Urinary bladder (tissue), 4 donors: ENCODE measurements around the gene TPM2. TPM values are rescaled to one million over a fixed set of nuclear protein-coding genes. Genes with fewer than 3 reads are reported as not detected.

ENCODE experiments used
- DNase-seq: peaks from one replicate; pipeline ENCODE4 v3.0.0-alpha.2; 2015; ENCODE audit errors: extremely low spot score
- H3K27ac ChIP-seq: one replicate; pipeline ENCODE4 v1.5.1; 2013; ENCODE audit warnings: low read depth, mild to moderate bottlenecking, moderate library complexity
- H3K36me3 ChIP-seq: one replicate; pipeline ENCODE4 v1.6.1; 2013; ENCODE audit warnings: mild to moderate bottlenecking, moderate library complexity; ENCODE audit not compliant: insufficient read depth
- H3K4me1 ChIP-seq: one replicate; pipeline ENCODE4 v1.6.1; 2013; ENCODE audit warnings: mild to moderate bottlenecking, moderate library complexity; ENCODE audit not compliant: insufficient read depth
- H3K4me3 ChIP-seq: one replicate; pipeline ENCODE4 v1.5.1; 2013; ENCODE audit warnings: low read depth, low read length
- WGBS: extraction: QIAGEN DNeasy Blood & Tissue Kit; methylation state at CpG from one replicate; pipeline ENCODE4 v1.1.7; 2013; 5-methylcytosine and 5-hydroxymethylcytosine counted together
- polyA plus RNA-seq: library from polyadenylated mRNA; stranded (reverse); fragments of 200-250 nt; gene quantifications from one replicate; pipeline ENCODE4 v1.2.3, GENCODE V29; 2013
- total RNA-seq: library from RNA; depleted of rRNA; stranded (reverse); fragments of >200 nt; gene quantifications from one replicate; pipeline ENCODE4 v1.2.3, GENCODE V29; 2014
- donor health status: healthy with polysubstance abuse.
- donor health status: healthy.

The TPM2 gene
- total and polyA plus RNA-seq, 2 donors = 907 to 7,869 TPM

GRCh38 chr9:35696520-35697215 lies 6.9 kb upstream of the TPM2 start:
- peaks cover 6% of the 10 kb centered on the region for H3K36me3 ChIP-seq
- 36% methylated on average over 9 of the region's 9 CpGs for whole genome bisulfite sequencing
- H3K4me1 ChIP-seq = no peaks in the 10 kb centered on the region
- no peak overlapping the region for H3K27ac ChIP-seq
- DNase-seq = no peak
- H3K4me3 ChIP-seq = no peak overlapping the region

DNA sequence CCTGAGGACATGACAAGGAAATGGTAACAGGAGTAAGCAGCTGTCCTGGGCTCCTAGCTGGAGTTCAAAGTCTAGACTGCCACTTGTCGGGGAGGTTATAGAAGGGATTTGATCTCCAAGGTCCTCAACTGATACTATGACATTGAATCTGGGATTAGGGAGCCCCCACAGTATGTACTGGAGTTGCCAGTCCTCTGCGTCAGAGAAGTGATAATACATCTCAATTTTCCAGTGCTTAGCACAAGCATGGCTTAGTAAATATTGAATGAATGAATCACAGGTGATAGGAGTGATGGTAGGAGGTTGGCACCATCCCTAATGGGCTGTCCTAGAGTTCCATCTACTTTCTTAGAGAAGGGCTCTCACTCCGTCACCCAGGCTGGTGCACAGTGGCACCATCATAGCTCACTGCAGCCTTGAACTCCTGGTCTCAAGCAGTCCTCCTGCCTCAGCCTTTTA lies 6.2 kb upstream of the TPM2 start:
- no peak for DNase-seq
- H3K4me1 ChIP-seq = no peaks in the 10 kb centered on the region
- H3K27ac ChIP-seq = no peak overlapping the region
- WGBS = 89% methylated on average over 3 of the region's 3 CpGs
- peaks cover 5% of the 10 kb centered on the region for H3K36me3 ChIP-seq
- H3K4me3 ChIP-seq = no peak overlapping the region

DNA sequence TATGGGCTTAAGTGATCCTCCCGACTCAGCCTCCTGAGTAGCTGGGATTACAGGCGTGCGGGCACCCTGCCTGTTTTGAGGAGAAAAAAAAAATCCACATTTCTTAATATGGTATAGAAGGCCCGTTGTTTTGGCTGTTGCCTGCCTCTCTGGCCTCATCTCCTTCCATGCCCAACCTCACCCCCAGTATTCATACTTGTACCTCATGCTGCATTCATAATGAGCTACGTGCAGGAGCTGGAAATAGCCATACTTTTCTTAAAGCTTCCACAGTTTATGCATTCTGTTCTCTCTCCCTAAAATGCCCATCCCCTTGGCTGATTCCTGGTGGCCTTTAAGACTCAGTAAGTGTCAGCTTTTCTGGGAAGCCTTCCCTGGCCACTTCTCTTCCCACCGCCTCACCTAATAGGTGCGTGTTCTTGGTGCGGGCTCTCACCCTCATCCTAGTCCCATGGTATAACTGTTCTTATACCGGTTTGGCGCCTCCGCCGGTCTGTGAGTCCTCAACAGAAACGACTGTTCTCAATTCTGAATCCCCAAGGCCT lies 2.1 kb upstream of the TPM2 start:
- H3K4me3 ChIP-seq = no peak overlapping the region
- WGBS = 43% methylated on average over 13 of the region's 13 CpGs
- no peaks in the 10 kb centered on the region for H3K36me3 ChIP-seq
- H3K27ac ChIP-seq = no peak overlapping the region
- DNase-seq = no peak
- H3K4me1 ChIP-seq = no peaks in the 10 kb centered on the region

DNA sequence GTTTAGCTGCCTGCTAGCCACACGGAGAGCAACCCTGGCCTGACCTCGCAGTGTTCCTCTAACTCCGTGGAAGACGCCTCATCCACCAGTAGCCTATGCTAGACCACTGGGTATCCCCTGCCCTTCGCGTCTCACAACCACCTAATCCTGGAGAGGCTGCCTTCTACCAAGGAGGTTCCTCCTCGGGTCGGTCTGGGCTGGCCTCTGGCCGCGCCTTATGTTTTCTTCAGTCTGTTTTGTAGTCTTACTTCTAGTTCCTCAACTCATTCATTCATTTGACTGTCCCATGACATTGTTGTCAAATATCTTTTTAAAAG lies 1.6 kb upstream of the TPM2 start:
- no peaks in the 10 kb centered on the region for H3K4me1 ChIP-seq
- DNase-seq = no peak
- H3K27ac ChIP-seq = peak overlapping the region; percentile 93
- 9% methylated on average over 10 of the region's 10 CpGs for WGBS
- H3K36me3 ChIP-seq = no peaks in the 10 kb centered on the region
- peak overlapping the region; percentile 64 for H3K4me3 ChIP-seq

DNA sequence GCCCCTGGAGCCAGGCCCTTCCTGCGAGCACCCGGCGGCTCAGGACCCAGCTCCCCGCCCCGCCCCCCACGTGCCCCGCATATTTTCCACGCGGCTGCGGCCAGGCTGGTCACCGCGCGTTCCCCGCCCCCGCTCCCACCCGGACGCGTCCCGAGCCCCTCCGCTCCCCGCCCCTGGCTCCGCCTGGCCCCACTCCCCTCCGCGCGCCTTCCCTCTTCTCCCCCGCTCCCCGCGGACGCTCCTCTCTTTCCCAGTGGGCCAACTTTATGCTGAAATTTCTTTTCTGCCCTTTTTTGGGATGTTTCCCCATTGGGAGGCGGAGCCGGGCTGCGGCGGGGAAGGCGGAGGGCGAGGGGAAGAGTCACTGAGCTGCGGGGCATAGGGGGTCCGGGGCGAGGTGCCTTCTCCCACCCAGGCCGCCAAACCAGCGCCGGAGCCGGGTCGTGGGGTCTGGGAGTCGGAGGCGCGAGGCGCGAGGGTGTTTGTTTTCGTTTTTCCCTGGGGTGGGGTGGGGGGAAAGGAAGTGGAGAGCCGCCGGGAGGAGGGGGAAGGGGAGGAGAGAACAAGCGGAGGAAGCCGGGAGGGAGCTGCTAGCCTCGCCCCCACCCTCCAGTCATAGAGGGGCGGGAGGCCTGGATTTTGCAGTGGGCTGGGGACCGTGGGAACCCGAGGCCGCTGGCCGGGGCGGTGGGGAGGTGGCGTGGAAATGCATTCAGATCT lies 1.0 kb upstream of the TPM2 start:
- H3K4me3 ChIP-seq = peak overlapping the region; percentile 64
- peak; percentile 41 for DNase-seq
- no peaks in the 10 kb centered on the region for H3K4me1 ChIP-seq
- H3K27ac ChIP-seq = peak overlapping the region; percentile 93
- WGBS = 1% methylated on average over 61 of the region's 61 CpGs
- no peaks in the 10 kb centered on the region for H3K36me3 ChIP-seq

- Histone ChIP-seq H3K36me3 (no peaks in the 10 kb centered on the region), H3K27ac (peak overlapping the region; percentile 93), H3K4me3 (peak overlapping the region; percentile 64), H3K4me1 (no peaks in the 10 kb centered on the region)
- under 1% methylated on average over 21 of the region's 21 CpGs for WGBS
- no peak for DNase-seq
Observed at GRCh38 chr9:35690294-35690613, 529 bp upstream of the TPM2 start.

GRCh38 chr9:35688558-35689541 lies 875 bp downstream of the TPM2 start:
- peak overlapping the region; percentile 86 for H3K27ac ChIP-seq
- H3K4me1 ChIP-seq = no peaks in the 10 kb centered on the region
- 30% methylated on average over 12 of the region's 12 CpGs for WGBS
- peak overlapping the region; percentile 64 for H3K4me3 ChIP-seq
- no peak for DNase-seq
- H3K36me3 ChIP-seq = no peaks in the 10 kb centered on the region

DNA sequence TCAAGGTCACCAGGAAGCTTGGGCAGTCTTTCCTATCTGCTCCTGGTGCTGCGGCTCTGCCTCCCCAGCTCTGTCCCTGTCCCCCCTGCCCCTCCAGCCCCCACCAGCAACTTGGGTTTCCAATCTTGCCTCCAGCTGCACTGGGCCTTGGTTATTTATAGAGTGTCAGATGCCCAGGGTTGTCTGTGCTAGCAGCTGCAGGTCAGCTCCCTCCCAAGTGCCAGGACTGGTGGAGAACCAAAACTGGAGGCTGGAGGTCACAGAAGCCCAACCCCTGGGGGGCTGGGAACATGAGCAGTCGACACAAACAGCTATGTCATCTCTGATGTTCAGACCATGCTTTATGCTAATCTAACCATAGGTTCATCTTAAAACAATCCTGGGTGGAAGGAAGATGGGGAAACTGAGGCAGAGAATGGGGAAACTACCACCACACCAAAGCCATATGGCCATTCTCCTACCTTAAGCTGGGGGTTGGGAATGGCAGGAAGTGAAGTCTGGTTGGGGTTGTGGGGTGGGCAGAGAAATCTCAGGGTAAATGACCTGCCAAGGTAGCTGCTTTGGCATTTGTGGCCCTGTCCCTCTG lies 1.7 kb downstream of the TPM2 start:
- 56% methylated on average over 2 of the region's 2 CpGs for WGBS
- Histone ChIP-seq H3K4me3 (peak overlapping the region; percentile 64), H3K27ac (no peak overlapping the region), H3K36me3 (no peaks in the 10 kb centered on the region), H3K4me1 (no peaks in the 10 kb centered on the region)
- no peak for DNase-seq

DNA sequence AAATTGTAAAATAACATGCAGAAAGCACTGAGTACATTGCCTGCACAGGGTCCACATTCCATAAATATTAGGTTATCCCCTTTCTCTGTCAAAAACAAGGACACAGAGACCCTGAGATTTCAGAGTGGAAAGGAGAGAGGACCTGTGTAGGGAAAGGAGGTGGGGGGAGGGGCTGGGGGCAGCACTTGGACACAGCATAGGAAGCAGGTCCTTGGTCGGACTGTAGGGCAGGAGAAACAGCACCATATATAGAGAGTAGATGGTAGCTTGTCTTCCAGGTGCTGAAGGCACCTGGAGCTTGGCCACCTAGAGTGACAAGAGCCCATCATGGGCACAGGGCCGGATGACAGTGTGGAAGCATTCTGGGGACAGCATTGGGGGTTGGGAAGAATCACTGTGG lies 2.4 kb downstream of the TPM2 start:
- no peak for DNase-seq
- no peaks in the 10 kb centered on the region for H3K4me1 ChIP-seq
- 56% methylated on average over 2 of the region's 2 CpGs for WGBS
- H3K4me3 ChIP-seq = no peak overlapping the region
- no peak overlapping the region for H3K27ac ChIP-seq
- H3K36me3 ChIP-seq = no peaks in the 10 kb centered on the region

DNA sequence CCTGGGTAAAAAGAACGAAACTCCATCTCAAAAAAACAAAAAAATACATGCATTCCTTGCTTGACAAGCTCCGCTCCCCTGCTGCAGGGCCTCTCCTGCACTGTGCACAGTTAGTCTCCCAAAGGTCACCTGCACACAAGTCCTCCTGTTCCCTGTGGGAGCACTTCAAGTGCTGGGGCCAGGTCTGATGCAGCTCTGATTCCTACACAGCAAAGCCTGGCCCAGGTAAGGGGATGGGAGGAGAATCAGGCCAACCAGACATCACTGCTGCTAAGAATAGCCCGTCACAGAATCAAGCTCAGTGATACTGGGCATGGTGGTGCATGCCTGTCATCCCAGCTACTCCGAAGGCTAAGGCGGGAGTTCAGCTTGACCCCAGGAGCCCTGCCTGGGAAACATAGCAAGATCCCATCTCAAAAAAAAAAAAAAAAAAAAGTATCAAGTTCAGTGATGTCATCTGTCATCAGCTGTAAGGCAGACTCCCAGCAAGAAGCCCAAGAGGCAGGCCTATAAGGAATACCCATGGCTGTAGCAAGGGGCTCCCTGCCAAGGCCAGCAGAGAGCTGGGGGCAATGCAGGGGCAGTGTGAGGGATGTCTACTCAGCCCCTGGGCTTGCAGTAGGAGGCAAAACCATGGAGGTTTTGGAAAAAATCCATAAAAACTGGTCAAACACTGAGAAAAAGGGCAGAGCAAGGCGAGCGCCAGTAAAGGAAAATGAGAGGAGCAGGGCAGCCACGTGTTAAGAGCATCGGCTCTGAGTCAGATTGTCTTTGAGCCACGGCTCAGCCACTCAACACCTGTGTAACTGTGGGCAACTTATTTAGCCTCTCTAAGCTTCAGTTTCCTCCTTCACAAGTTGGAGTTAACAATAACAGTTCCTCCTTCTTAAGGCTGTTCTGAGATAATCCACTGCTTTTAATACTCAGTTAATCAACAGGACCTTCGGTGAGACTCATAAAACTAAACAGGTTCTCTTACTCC lies 3.2 kb downstream of the TPM2 start:
- no peak for DNase-seq
- WGBS = 47% methylated on average over 11 of the region's 11 CpGs
- Histone ChIP-seq H3K4me3 (no peak overlapping the region), H3K27ac (no peak overlapping the region), H3K36me3 (no peaks in the 10 kb centered on the region), H3K4me1 (no peaks in the 10 kb centered on the region)

DNA sequence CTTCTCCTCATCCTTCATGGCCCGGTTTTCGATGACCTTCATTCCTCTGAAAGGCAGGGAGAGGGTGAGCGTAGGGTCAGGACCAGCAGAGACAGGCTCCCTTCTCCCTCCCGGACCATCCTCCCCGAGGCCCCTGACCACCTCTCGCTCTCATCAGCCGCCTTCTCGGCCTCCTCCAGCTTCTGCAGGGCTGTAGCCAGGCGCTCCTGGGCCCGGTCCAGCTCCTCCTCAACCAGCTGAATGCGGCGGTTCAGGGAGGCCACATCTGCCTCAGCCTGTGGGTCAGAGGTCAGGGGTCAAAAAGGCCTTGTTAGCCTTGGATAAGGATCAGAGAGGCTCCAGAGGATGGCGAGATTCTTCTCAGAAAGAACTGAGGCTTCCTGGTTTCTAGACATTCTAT lies 4.2 kb downstream of the TPM2 start:
- Histone ChIP-seq H3K4me1 (no peaks in the 10 kb centered on the region), H3K36me3 (no peaks in the 10 kb centered on the region), H3K27ac (no peak overlapping the region), H3K4me3 (no peak overlapping the region)
- whole genome bisulfite sequencing = 56% methylated on average over 13 of the region's 13 CpGs
- DNase-seq = no peak

DNA sequence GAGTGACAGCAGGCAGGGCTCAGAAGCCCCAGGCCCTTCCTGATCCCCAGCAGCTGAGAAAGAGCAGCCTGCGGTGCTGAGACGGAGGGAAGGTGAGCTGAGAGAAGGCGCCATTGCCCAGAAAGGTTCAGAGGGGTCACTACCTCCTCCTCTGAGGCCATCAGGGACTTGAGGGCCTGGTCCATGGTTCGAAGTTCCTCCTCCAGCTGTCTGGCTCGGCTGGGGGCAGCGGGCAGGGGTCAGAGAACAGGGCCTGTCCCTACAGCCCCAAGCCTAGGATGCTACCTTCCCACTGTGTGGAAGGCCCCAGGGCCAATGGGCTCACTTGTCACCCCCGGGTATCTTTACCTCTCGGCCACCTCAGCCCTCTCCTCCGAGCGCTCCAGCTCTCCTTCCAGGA lies 4.8 kb downstream of the TPM2 start:
- DNase-seq = no peak
- H3K27ac ChIP-seq = no peak overlapping the region
- H3K4me3 ChIP-seq = no peak overlapping the region
- H3K36me3 ChIP-seq = no peaks in the 10 kb centered on the region
- WGBS = 64% methylated on average over 10 of the region's 10 CpGs
- no peaks in the 10 kb centered on the region for H3K4me1 ChIP-seq
